ENCODE data around the gene SORCS3. TPM values are rescaled to one million over a fixed set of nuclear protein-coding genes. Genes with fewer than 3 reads are reported as not detected.

Gene SORCS3
- total and polyA plus RNA-seq, 4 donors = 0.93 TPM; not detected in 3

DNA sequence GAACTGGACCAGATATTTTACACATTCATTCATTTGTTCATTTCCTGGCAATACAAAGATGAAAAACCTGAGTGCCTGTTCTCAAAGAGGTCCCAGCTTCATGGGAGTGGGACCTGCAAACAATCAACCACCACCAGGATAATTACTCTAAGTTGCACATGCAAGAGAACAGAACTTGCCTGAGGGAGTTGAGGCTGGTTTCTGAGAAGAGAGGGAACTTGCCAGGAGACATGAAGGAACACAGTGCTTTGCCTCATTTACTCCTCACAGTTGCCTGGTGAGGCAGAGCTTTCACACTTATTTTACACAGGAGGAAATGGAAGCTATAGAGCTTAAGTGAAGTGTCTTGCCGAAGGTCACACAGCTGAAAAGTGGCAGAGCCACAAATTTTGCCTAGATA, 170.1 kb downstream of the SORCS3 start:
- Histone ChIP-seq H3K27ac (ENCODE audit: low read depth in 1 of 2, low read length in 2 of 2) (no peak overlapping the region), H3K9me3 (ENCODE audit: control insufficient read depth in 4 of 4, low read length in 3 of 4) (no peaks in the 10 kb centered on the region), H3K27me3 (ENCODE audit: control insufficient read depth in 4 of 4, insufficient read depth in 4 of 4, low read length in 3 of 4) (peaks cover 0 to 1% (median 0%) of the 10 kb centered on the region in 4 donors), H3K9ac (ENCODE audit: low read depth in 1 of 2, low read length in 2 of 2) (no peak overlapping the region), H3K4me1 (ENCODE audit: control insufficient read depth in 4 of 4, insufficient read depth in 4 of 4, low read length in 3 of 4) (no peaks in the 10 kb centered on the region), H3K4me3 (ENCODE audit: low read depth in 1 of 3, low read length in 3 of 3) (no peak overlapping the region), H3K36me3 (ENCODE audit: control insufficient read depth in 4 of 4, insufficient read depth in 3 of 4, low read depth in 1 of 4, low read length in 3 of 4) (no peaks in the 10 kb centered on the region)
- no peak for TF ChIP-seq SP1 (IDR thresholded peaks at IDR 0.05)
- TF ChIP-seq, protein P1, sequence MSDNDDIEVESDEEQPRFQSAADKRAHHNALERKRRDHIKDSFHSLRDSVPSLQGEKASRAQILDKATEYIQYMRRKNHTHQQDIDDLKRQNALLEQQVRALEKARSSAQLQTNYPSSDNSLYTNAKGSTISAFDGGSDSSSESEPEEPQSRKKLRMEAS (IDR thresholded peaks at IDR 0.05) = no peak
- no peak for TF ChIP-seq TAF1 (conservative IDR thresholded peaks at IDR 0.05)
- TF ChIP-seq YY1 (IDR thresholded peaks at IDR 0.05) = no peak
- TF ChIP-seq, protein P2, sequence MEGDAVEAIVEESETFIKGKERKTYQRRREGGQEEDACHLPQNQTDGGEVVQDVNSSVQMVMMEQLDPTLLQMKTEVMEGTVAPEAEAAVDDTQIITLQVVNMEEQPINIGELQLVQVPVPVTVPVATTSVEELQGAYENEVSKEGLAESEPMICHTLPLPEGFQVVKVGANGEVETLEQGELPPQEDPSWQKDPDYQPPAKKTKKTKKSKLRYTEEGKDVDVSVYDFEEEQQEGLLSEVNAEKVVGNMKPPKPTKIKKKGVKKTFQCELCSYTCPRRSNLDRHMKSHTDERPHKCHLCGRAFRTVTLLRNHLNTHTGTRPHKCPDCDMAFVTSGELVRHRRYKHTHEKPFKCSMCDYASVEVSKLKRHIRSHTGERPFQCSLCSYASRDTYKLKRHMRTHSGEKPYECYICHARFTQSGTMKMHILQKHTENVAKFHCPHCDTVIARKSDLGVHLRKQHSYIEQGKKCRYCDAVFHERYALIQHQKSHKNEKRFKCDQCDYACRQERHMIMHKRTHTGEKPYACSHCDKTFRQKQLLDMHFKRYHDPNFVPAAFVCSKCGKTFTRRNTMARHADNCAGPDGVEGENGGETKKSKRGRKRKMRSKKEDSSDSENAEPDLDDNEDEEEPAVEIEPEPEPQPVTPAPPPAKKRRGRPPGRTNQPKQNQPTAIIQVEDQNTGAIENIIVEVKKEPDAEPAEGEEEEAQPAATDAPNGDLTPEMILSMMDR (IDR thresholded peaks at IDR 0.05; ENCODE audit: low read depth, low read length, missing input control) = no peak
- TF ChIP-seq FOXA1 (IDR thresholded peaks at IDR 0.05) = no peak
- TF ChIP-seq, protein P3, sequence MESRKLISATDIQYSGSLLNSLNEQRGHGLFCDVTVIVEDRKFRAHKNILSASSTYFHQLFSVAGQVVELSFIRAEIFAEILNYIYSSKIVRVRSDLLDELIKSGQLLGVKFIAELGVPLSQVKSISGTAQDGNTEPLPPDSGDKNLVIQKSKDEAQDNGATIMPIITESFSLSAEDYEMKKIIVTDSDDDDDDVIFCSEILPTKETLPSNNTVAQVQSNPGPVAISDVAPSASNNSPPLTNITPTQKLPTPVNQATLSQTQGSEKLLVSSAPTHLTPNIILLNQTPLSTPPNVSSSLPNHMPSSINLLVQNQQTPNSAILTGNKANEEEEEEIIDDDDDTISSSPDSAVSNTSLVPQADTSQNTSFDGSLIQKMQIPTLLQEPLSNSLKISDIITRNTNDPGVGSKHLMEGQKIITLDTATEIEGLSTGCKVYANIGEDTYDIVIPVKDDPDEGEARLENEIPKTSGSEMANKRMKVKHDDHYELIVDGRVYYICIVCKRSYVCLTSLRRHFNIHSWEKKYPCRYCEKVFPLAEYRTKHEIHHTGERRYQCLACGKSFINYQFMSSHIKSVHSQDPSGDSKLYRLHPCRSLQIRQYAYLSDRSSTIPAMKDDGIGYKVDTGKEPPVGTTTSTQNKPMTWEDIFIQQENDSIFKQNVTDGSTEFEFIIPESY (IDR thresholded peaks at IDR 0.05) = no peak
- no peak for TF ChIP-seq FOXA2 (IDR thresholded peaks at IDR 0.05)
- TF ChIP-seq JUND (IDR thresholded peaks at IDR 0.05) = no peak
- TF ChIP-seq EGR1 (IDR thresholded peaks at IDR 0.05; ENCODE audit: low read depth in 2 of 2) = no peak
- no peak for TF ChIP-seq NR2F2 (IDR thresholded peaks at IDR 0.05)
- TF ChIP-seq GABPA (IDR thresholded peaks at IDR 0.05 in 1 of 2, conservative IDR thresholded peaks at IDR 0.05 in 1 of 2) = no peak
- TF ChIP-seq RXRA (IDR thresholded peaks at IDR 0.05) = no peak
- no peak for DNase-seq (ENCODE audit: low spot score)
- WGBS = 88% methylated on average over 1 of the region's 1 CpG

- H3K4me3 ChIP-seq (ENCODE audit: low read depth in 1 of 3, low read length in 3 of 3) = no peak overlapping the region
- H3K9ac ChIP-seq (ENCODE audit: low read depth in 1 of 2, low read length in 2 of 2) = no peak overlapping the region
- WGBS = 81% methylated on average over 2 of the region's 2 CpGs
- H3K27me3 ChIP-seq (ENCODE audit: control insufficient read depth in 4 of 4, insufficient read depth in 4 of 4, low read length in 3 of 4) = no peaks in the 10 kb centered on the region
- no peak for DNase-seq (ENCODE audit: low spot score)
- H3K9me3 ChIP-seq (ENCODE audit: control insufficient read depth in 4 of 4, low read length in 3 of 4) = no peaks in the 10 kb centered on the region
- H3K36me3 ChIP-seq (ENCODE audit: control insufficient read depth in 4 of 4, insufficient read depth in 3 of 4, low read depth in 1 of 4, low read length in 3 of 4) = no peaks in the 10 kb centered on the region
- H3K27ac ChIP-seq (ENCODE audit: low read depth in 1 of 2, low read length in 2 of 2) = no peak overlapping the region
- TF ChIP-seq, protein P3 (IDR thresholded peaks at IDR 0.05) = no peak
- TF ChIP-seq REST (IDR thresholded peaks at IDR 0.05) (no peak), RAD21 (IDR thresholded peaks at IDR 0.05) (no peak), NR2F2 (IDR thresholded peaks at IDR 0.05) (no peak), HNF4G (IDR thresholded peaks at IDR 0.05) (no peak), FOXA2 (IDR thresholded peaks at IDR 0.05) (no peak), JUND (IDR thresholded peaks at IDR 0.05) (no peak), FOXA1 (IDR thresholded peaks at IDR 0.05) (no peak), SP1 (IDR thresholded peaks at IDR 0.05) (no peak), YY1 (IDR thresholded peaks at IDR 0.05) (no peak), EGR1 (IDR thresholded peaks at IDR 0.05; ENCODE audit: low read depth in 2 of 2) (no peak), TAF1 (conservative IDR thresholded peaks at IDR 0.05) (no peak), ATF3 (IDR thresholded peaks at IDR 0.05) (no peak), GABPA (IDR thresholded peaks at IDR 0.05 in 1 of 2, conservative IDR thresholded peaks at IDR 0.05 in 1 of 2) (no peak), HNF4A (conservative IDR thresholded peaks at IDR 0.05) (no peak)
- TF ChIP-seq, protein P2 (IDR thresholded peaks at IDR 0.05; ENCODE audit: low read depth, low read length, missing input control) = no peak
- TF ChIP-seq, protein P1 (IDR thresholded peaks at IDR 0.05) = no peak
- H3K4me1 ChIP-seq (ENCODE audit: control insufficient read depth in 4 of 4, insufficient read depth in 4 of 4, low read length in 3 of 4) = no peaks in the 10 kb centered on the region
Observed at GRCh38 chr10:104816501-104816900, 175.4 kb downstream of the SORCS3 start.
